NCI-H1092 treated with DMSO at 0.1 percent for 48 hours (cell line): ENCODE measurements around the gene KCNF1.
A peak's percentile ranks its signal among the peaks of the same experiment; 100 is the strongest.

ENCODE experiments used
- DNase-seq: peaks from one replicate; lab custom pipeline; 2025; lab: John Stamatoyannopoulos, UW

Gene KCNF1

DNA sequence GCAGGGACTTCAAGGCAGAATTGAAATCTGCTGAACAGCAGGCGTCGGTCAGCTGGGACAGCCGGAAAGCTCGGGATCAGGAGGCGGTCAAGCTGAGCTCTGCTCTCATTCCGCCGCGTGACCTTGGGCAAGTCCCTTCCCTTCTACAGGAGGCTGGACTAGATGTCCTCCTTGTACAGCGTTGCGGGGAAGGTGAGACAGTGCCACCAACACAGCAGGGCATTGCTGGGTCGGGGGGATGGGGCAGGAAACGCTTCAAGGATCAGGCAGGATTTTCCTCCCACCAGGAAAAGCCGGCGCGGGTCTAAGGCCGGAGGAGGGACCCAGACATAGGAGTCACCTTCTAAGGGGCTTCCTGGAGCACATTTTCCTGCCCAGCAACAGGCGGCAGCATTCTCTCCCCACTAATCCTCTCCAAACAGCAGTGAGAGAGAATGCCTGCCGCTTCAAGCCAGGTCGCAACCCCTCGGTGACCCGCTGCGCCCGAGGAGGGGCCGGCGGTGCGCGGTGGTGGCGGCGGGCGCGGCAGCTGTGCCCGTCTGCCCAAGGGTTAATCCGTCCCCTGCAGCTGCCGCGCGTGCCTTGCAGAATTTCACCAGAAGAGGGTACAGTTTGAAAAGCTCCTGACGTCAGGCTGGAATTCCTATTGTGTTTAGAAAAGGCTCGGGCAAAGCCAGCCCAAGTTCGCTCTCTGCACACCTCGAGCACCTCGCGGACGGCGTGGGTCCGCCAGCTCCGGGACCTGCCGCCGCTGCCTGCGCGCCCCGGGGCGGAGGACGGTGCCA is at the start of gene KCNF1:
Gene KCNF1 (plus strand): TSS at position 644 of the 785 bp plus-strand sequence. CDS start 493 bp downstream, outside the sequence.
- peak; percentile 49 for DNase-seq

DNA sequence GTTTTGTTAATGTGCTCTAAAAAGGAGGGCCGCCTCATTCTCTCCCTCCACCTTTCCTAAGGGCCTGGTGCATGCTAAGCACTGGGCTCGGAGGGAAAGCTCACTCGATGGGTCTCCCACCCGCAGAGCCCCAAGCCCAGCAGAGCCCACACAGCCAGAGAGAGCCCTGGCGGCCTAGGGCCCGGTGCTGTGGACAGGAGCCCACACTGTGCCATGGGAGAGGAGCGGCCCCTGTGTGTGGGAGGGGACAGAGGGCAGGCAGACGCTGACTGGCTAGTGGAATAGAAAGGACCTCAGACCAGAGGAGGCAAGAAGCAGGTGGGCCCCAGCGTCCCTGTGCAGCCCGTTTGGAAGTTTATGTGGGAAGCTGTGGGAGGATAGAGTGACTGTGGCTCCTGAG is 49.4 kb upstream of the KCNF1 start:
- DNase-seq = no peak

GRCh38 chr2:10863047-10863446 is 48.7 kb upstream of the KCNF1 start:
- no peak for DNase-seq

- DNase-seq = no peak
Observed at GRCh38 chr2:10863837-10864236, 47.9 kb upstream of the KCNF1 start.

DNA sequence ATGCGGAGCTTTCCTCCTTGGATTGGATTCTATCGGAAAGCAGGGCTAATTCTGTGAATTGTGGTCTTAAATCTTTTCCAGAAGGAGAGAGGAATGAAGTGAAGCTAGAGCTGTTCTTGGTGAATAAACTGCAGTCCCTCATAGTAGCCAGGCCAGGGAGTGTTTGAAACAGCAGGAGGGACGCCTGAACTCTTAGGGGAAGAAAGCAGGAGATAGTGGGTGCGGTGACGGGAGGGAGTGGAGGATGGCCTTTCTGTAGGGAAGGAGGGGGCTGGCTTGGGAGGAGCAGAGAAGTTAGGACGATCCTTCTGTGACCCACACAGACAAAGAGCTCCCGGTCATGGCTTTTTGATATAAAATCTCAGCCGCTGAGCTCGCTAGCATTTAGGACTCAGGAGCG is 47.5 kb upstream of the KCNF1 start:
- no peak for DNase-seq

GRCh38 chr2:10864861-10865636 is 46.7 kb upstream of the KCNF1 start:
- no peak for DNase-seq

DNA sequence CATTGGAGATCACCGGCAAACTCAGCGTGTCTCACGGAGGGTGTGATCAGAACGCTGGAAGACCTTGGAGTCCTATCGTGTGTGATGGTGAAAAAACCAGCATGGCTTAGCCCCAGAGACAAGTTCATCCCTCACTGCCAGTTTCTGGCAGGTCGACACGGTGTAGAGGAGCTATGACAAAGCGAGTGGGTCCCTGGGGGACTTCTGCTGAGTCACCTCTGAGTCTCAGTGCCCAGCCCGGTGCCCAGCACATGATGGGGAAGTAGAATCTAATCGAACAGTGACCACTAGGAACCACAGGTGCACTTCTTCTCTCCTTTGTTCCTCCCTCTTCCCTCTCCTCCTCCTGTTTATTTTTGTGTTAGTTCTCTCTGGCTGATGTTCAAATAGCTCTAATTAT is 45.9 kb upstream of the KCNF1 start:
- no peak for DNase-seq

GRCh38 chr2:10867692-10868420 is 43.9 kb upstream of the KCNF1 start:
- DNase-seq = no peak

GRCh38 chr2:10868465-10869314 is 43.0 kb upstream of the KCNF1 start:
- DNase-seq = no peak

- no peak for DNase-seq
Observed at GRCh38 chr2:10871978-10872377, 39.8 kb upstream of the KCNF1 start.

GRCh38 chr2:10873171-10873570 is 38.6 kb upstream of the KCNF1 start:
- DNase-seq = no peak

DNA sequence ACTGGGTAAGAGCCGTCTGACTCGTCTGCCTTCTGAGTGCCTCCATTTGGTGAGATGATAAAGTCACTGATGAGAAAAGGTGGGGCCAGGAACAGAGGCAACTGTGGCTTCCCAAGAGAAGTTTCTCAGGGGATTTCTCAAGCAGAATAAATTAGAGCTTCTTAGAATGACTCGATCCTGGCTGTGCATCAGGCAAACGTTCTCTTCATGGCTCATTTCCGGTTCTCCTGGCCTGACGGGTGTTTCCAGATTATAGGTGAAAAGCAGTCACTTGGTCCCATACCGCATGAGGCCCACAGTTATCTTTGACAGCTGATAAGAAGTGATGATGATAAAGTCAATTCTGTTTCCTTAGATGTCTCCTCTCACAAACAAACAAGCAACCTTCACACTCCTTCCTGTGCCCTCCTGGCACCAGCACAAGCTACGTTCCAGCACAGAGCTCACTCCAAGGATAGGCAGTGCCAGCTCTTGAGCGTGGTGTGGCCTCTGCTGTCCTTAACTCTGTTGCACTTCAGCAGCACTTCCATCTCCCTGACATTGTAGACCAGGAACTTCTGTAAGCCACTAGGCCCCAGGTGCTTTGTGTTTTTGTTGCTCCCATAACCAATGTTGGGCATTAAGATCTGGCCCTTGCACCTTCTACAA is 37.8 kb upstream of the KCNF1 start:
- no peak for DNase-seq

- DNase-seq = no peak
Observed at GRCh38 chr2:10875126-10875525, 36.6 kb upstream of the KCNF1 start.

DNA sequence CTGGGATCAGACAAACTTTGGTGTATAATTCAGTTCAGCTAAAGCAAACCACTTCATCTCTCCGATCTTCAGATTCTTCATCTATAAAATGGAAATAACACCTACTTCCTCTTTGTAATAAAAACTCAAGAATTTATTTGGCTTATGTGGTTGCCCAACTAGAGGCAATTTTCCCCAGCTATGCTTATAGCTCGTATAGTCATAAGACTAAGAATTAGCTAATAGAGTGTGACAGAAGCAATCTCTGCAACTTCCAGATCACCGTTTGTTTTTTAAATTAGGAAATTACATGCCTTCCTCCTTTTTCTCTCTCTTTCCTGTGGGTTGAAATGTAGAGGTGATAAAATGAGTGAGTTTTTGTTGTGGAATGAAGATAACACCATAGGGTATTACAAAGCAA is 35.3 kb upstream of the KCNF1 start:
- no peak for DNase-seq

- no peak for DNase-seq
Observed at GRCh38 chr2:10876963-10877362, 34.8 kb upstream of the KCNF1 start.

- DNase-seq = no peak
Observed at GRCh38 chr2:10877651-10878111, 34.1 kb upstream of the KCNF1 start.

DNA sequence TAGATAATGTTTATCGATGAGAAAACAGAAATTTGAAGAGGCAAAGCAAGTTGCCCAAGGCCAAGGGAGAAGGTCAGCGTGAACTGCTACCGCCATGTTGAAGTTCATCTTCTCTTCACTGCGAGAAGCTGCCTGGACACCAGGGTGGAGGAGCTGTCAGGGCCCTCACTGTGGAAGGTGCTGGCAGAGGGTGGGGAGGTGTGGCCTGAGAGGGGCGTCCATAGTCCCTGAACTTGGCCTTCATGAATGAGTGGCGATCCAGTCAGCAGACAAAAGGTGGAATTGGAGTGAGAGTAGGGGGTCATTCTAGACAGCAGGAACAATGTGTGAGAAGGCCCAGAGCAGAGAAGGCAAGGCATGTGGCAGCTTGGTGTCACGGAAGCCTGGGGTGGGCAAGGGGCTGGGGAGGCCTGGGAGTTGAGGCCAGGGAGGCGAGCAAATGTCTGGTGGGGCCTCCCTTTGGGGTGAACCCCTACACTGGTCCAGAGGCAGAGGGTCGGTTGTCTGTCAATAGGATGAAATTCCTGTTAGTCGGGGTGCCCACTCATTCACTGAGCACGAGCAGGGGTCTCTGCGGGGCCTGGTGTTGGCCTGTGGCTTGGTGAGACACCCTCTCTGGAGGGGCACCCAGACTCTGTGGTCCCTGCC is 33.3 kb upstream of the KCNF1 start:
- DNase-seq = no peak

DNA sequence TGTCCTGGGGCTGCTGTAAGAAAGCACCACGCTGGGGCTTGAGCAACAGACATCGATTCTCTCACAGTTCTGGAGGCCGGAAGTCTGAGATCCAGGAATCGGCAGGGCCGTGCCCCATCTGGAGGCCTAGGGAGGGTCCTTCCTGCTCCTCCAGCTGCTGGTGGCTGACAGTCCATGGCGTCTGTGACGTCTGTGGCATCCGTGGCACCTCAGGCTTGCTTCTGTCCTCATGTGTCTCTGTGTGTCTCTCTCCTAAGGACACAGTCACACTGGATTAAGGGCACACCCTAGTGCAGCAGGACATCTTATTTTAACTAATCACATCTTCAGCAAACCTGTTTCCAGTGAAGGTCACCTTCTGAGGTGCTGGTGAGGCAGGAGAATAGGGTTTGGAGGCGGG is 32.6 kb upstream of the KCNF1 start:
- DNase-seq = no peak

DNA sequence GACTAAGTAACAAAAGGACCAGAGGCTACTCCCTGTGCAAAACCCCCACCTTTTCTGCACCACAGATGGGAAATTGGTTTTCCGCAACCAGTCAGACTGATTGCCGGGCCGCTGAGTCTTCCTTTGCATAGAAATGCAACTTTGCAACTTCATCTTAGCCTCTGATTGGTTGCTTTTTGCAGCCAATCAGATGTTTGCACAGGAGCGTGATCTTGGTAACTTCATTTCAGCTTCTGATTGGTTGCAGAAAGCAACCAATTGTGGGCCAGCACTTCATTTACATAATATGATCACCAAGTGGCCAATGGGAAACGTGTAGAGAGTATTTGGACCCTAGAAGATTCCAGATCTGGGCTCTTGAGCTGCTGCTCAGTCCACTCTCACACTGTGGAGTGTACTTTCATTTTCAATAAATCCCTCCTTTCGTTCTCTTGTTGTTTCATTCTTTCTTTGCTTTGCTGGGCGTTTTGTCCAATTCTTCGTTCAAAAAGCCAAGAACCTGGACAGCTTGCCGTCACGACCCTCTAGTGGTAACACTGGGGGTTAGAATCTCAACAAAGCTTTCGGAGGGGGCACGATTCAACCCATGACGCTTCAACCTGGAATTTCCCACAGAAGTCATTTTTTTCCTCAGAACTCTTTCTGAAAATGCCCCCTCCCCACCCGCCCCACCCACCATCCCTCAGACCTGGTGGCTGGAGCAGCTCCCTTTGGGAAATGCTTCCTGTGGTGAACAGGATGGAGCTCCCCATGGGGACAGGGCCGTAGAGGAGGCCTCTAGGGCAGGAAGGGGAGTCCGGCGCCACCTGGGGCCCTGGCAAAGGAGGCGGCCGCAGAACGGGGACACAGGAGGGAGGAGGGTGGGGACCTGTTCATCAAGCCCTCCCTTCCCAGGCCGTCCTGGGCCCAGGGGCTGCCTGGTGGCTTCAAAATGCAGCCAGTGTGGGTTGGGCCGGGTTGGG is 31.8 kb upstream of the KCNF1 start:
- no peak for DNase-seq
